DND-41 (cell line): ENCODE measurements around the gene BRD7.

Source experiments
- ATAC-seq: fragments of 200-7000 bp; cut with Tn5 transposase; 3 replicates; pipeline ENCODE4 v1.9.1; 2021; ENCODE audit warnings: low read depth; ENCODE audit not compliant: insufficient read depth
- DNase-seq: peaks from one replicate; pipeline ENCODE4 v3.0.0-alpha.2; 2020
- H2AFZ ChIP-seq: 2 replicates; pipeline ENCODE4 v1.6.0; 2012; ENCODE audit warnings: low read depth, low read length
- H3K27ac ChIP-seq: 2 replicates; pipeline ENCODE4 v1.5.1; 2012; ENCODE audit warnings: low read length, inconsistent platforms
- H3K27me3 ChIP-seq: fragments of 200-600 bp; sonication (generic); 2 replicates; pipeline ENCODE4 v1.6.0; 2012; ENCODE audit warnings: low read length, mild to moderate bottlenecking, inconsistent platforms; ENCODE audit not compliant: insufficient read depth, poor library complexity
- H3K36me3 ChIP-seq: 2 replicates; pipeline ENCODE4 v1.5.1; 2012; ENCODE audit warnings: low read length, inconsistent platforms; ENCODE audit not compliant: insufficient read depth
- H3K4me1 ChIP-seq: 2 replicates; pipeline ENCODE4 v1.5.1; 2012; ENCODE audit warnings: mild to moderate bottlenecking, low read length; ENCODE audit not compliant: insufficient read depth
- H3K4me2 ChIP-seq: 2 replicates; pipeline ENCODE4 v1.6.0; 2012; ENCODE audit warnings: mild to moderate bottlenecking, moderate library complexity, low read length, inconsistent platforms; ENCODE audit not compliant: insufficient read depth
- H3K4me3 ChIP-seq, 2 experiments: fragments of 200-600 bp in 1 of 2; shearing (Covaris generic) in 1 of 2; 2 replicates each; pipeline ENCODE4 v1.5.1; 2012 to 2016; ENCODE audit warnings: inconsistent platforms in 2 of 2, low read length in 2 of 2, mild to moderate bottlenecking in 2 of 2, low read depth in 1 of 2, moderate library complexity in 1 of 2
- H3K79me2 ChIP-seq: 2 replicates; pipeline ENCODE4 v1.6.0; 2012; ENCODE audit warnings: low read length, inconsistent platforms; ENCODE audit not compliant: insufficient read depth
- H3K9ac ChIP-seq: 2 replicates; pipeline ENCODE4 v1.6.0; 2012; ENCODE audit warnings: low read depth, mild to moderate bottlenecking, inconsistent platforms, low read length, moderate library complexity
- H3K9me3 ChIP-seq: 2 replicates; pipeline ENCODE4 v1.5.1; 2012; ENCODE audit warnings: low read length, moderate library complexity, mild to moderate bottlenecking, inconsistent platforms; ENCODE audit not compliant: insufficient read depth, severe bottlenecking
- H4K20me1 ChIP-seq: 2 replicates; pipeline ENCODE4 v1.6.0; 2012; ENCODE audit warnings: low read length; ENCODE audit not compliant: insufficient read depth
- EZH2 ChIP-seq: IDR thresholded peaks from 3 replicates; pipeline ENCODE4 v1.6.1; 2012; ENCODE audit warnings: borderline replicate concordance, low read depth, mild to moderate bottlenecking, moderate library complexity, low read length, inconsistent platforms; ENCODE audit not compliant: severe bottlenecking
- TF ChIP-seq, protein P1 (sequence below): IDR thresholded peaks from 2 replicates; pipeline ENCODE4 v1.5.1; 2012; ENCODE audit warnings: borderline replicate concordance, low read length, moderate library complexity, mild to moderate bottlenecking; ENCODE audit not compliant: poor library complexity, severe bottlenecking; ENCODE audit errors: extremely low read depth

Gene BRD7

GRCh38 chr16:50377001-50377400 lies 8.2 kb upstream of the BRD7 start:
- TF ChIP-seq EZH2: no peak
- TF ChIP-seq, protein P1, sequence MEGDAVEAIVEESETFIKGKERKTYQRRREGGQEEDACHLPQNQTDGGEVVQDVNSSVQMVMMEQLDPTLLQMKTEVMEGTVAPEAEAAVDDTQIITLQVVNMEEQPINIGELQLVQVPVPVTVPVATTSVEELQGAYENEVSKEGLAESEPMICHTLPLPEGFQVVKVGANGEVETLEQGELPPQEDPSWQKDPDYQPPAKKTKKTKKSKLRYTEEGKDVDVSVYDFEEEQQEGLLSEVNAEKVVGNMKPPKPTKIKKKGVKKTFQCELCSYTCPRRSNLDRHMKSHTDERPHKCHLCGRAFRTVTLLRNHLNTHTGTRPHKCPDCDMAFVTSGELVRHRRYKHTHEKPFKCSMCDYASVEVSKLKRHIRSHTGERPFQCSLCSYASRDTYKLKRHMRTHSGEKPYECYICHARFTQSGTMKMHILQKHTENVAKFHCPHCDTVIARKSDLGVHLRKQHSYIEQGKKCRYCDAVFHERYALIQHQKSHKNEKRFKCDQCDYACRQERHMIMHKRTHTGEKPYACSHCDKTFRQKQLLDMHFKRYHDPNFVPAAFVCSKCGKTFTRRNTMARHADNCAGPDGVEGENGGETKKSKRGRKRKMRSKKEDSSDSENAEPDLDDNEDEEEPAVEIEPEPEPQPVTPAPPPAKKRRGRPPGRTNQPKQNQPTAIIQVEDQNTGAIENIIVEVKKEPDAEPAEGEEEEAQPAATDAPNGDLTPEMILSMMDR: no peak
- Histone ChIP-seq H2AFZ (no peak overlapping the region), H4K20me1 (no peaks in the 10 kb centered on the region), H3K27me3 (peaks cover 22% of the 10 kb centered on the region), H3K9ac (no peak overlapping the region), H3K9me3 (no peaks in the 10 kb centered on the region), H3K4me2 (no peak overlapping the region), H3K4me1 (no peaks in the 10 kb centered on the region), H3K36me3 (no peaks in the 10 kb centered on the region), H3K4me3 (no peak overlapping the region), H3K79me2 (no peaks in the 10 kb centered on the region), H3K27ac (no peak overlapping the region)
- ATAC-seq (no peak), DNase-seq (no peak)

DNA sequence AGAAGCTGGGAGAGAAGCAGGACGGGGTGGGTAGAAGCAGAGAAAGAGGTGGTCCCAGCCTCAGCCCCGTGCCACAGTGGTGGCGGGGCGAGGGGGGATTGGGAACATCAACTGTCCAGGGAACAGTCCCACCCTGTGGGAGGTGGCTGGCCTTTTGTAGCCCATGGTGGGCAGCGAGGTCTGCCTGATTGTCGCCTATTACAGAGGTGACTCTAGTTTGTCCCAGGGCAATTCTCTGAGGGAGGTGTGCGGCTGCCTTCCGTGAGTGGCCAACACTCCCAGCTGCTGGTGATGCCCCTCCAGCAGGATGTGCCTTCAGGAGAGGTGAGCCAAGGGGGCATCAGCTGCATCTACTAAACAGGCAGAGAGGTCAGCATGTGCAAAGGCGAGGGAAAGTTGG lies 5.0 kb upstream of the BRD7 start:
- H3K79me2 ChIP-seq: peaks cover 4% of the 10 kb centered on the region; the same call in 1 of the 2 replicates
- peaks cover 8% of the 10 kb centered on the region for H3K4me1 ChIP-seq
- no peak overlapping the region for H3K4me3 ChIP-seq
- no peak overlapping the region for H3K9ac ChIP-seq
- H3K9me3 ChIP-seq: no peaks in the 10 kb centered on the region
- no peaks in the 10 kb centered on the region for H3K36me3 ChIP-seq
- no peaks in the 10 kb centered on the region for H4K20me1 ChIP-seq
- H3K4me2 ChIP-seq: no peak overlapping the region
- no peak overlapping the region for H3K27ac ChIP-seq
- H2AFZ ChIP-seq: no peak overlapping the region
- H3K27me3 ChIP-seq: peaks cover 22% of the 10 kb centered on the region
- ATAC-seq (no peak), DNase-seq (no peak)
- TF ChIP-seq EZH2: no peak
- TF ChIP-seq, protein P1: no peak

GRCh38 chr16:50373345-50373701 lies 4.5 kb upstream of the BRD7 start:
- Histone ChIP-seq H3K27me3 (peaks cover 19% of the 10 kb centered on the region), H3K4me2 (no peak overlapping the region), H3K27ac (no peak overlapping the region), H3K79me2 (peaks cover 6% of the 10 kb centered on the region), H3K4me3 (no peak overlapping the region), H3K9me3 (no peaks in the 10 kb centered on the region), H2AFZ (no peak overlapping the region), H4K20me1 (no peaks in the 10 kb centered on the region), H3K9ac (no peak overlapping the region), H3K36me3 (no peaks in the 10 kb centered on the region), H3K4me1 (peaks cover 8% of the 10 kb centered on the region)
- no peak for DNase-seq
- no peak for TF ChIP-seq EZH2
- TF ChIP-seq, protein P1: no peak
- ATAC-seq: no peak

DNA sequence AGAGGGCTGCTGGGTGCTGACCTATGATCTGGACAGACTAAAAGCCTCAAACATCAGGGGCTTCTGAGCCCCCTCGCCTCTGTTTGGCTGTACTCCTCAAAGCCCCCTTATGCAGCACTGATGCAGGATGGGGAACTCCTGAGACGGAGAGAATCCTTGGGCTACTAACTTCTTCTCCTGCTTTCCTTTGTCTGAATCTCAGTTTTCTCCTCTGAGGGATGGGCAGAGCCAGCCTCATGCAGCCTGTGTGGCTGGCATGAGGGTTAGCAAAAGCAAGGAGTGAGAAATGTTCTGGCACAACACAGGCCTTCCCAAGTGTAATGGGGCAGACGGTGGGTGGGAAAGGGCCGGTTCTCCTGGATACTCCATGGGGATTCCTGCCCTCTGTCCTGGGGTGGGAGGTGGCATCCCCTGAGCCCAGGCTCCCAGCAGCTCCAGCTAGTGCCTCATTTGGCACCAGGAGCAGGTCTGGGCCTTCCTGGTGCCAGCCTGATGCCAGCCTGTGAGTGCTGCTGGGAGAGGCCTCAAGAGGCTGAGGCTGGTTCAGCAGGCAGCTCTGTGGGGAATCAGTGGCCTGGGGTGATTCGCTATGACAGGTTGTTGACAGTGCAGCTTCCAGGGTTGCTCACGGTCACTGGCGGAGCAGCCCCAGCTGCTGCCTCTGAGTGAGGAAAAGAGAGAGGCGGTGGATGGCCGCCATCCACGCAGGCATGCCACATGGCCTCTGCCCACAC lies 4.0 kb upstream of the BRD7 start:
- Histone ChIP-seq H4K20me1 (peaks cover 4% of the 10 kb centered on the region; the same call in 1 of the 2 replicates), H3K79me2 (peaks cover 12% of the 10 kb centered on the region), H3K27ac (no peak overlapping the region), H3K27me3 (peaks cover 19% of the 10 kb centered on the region), H3K4me1 (peaks cover 11% of the 10 kb centered on the region), H2AFZ (no peak overlapping the region), H3K9me3 (no peaks in the 10 kb centered on the region), H3K4me3 (no peak overlapping the region), H3K4me2 (no peak overlapping the region), H3K9ac (no peak overlapping the region), H3K36me3 (no peaks in the 10 kb centered on the region)
- ATAC-seq: no peak
- no peak for DNase-seq
- TF ChIP-seq EZH2: no peak
- TF ChIP-seq, protein P1: no peak
